ENCODE results near the gene MFAP4.
A peak's percentile ranks its signal among the peaks of the same experiment; 100 is the strongest.

MFAP4 gene

GRCh38 chr17:19380481-19381301 lies 6.3 kb downstream of the MFAP4 start:
- TF ChIP-seq FOXP2 (optimal IDR thresholded peaks at IDR 0.05; ENCODE audit: control extremely low read depth, extremely low read length, insufficient read depth), result no peak
- TF ChIP-seq EZH2 (IDR thresholded peaks at IDR 0.05), result no peak
- TF ChIP-seq POLR2AphosphoS5 (IDR thresholded peaks at IDR 0.05; ENCODE audit: borderline replicate concordance, low read depth, low read length), result no peak
- H3K36me3 ChIP-seq (ENCODE audit: insufficient read depth, low read length), result peaks cover 50% of the 10 kb centered on the region

DNA sequence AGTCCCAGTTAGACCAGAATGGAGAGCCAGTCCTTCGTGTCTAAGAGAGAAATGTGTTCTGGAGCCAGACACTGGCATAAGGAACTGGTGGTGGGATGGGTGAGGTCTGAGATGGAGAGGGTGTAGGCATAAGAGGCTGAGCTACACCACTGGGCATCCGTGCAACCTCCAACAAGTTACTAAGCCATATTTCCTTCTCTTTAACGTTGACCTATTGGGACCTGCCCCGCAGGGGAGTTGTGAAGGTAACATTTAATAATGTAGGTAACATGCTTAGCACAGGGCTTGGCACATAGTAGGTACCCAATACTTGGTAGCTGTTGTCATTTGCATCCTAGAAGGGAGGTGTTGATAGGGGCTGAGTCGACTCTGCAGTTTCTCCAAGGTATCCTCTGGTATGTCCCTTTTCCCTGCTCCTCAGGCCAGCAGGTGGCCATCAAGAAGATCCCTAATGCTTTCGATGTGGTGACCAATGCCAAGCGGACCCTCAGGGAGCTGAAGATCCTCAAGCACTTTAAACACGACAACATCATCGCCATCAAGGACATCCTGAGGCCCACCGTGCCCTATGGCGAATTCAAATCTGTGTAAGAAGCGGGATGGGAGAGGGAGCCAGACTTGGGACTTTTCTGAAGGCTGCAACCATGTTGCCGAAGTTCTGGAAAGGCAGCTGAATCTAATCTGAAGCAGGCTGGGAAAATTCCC lies 7.5 kb downstream of the MFAP4 start:
- DNase-seq (ENCODE audit: low read depth, low spot score), result no peak
- TF ChIP-seq FOXP2 (optimal IDR thresholded peaks at IDR 0.05; ENCODE audit: control extremely low read depth, extremely low read length, insufficient read depth), result no peak
- TF ChIP-seq EZH2 (IDR thresholded peaks at IDR 0.05), result no peak
- TF ChIP-seq POLR2AphosphoS5 (IDR thresholded peaks at IDR 0.05; ENCODE audit: borderline replicate concordance, low read depth, low read length), result no peak; the same call in 1 of the 2 replicates
- H3K36me3 ChIP-seq (ENCODE audit: insufficient read depth, low read length), result peaks cover 40% of the 10 kb centered on the region
- 0 out of 2 replicates have a peak overlapping the region, but pooled peaks have one; percentile 14 for H3K27ac ChIP-seq
- peak overlapping the region; percentile 95 for H3K4me3 ChIP-seq
- peak overlapping the region; percentile 85 for H3K9ac ChIP-seq (ENCODE audit: insufficient read length)
- H3K9me3 ChIP-seq (ENCODE audit: low read depth, low read length), result no peaks in the 10 kb centered on the region

More at GRCh38 chr17:19380481-19381301, 6.3 kb downstream of the MFAP4 start:
- Histone ChIP-seq H3K4me3 (no peak overlapping the region), H3K27ac (0 out of 2 replicates have a peak overlapping the region, but pooled peaks have one; percentile 14), H3K9ac (ENCODE audit: insufficient read length) (no peak overlapping the region), H3K9me3 (ENCODE audit: low read depth, low read length) (no peaks in the 10 kb centered on the region)
- DNase-seq (ENCODE audit: low read depth, low spot score), result no peak

DNA sequence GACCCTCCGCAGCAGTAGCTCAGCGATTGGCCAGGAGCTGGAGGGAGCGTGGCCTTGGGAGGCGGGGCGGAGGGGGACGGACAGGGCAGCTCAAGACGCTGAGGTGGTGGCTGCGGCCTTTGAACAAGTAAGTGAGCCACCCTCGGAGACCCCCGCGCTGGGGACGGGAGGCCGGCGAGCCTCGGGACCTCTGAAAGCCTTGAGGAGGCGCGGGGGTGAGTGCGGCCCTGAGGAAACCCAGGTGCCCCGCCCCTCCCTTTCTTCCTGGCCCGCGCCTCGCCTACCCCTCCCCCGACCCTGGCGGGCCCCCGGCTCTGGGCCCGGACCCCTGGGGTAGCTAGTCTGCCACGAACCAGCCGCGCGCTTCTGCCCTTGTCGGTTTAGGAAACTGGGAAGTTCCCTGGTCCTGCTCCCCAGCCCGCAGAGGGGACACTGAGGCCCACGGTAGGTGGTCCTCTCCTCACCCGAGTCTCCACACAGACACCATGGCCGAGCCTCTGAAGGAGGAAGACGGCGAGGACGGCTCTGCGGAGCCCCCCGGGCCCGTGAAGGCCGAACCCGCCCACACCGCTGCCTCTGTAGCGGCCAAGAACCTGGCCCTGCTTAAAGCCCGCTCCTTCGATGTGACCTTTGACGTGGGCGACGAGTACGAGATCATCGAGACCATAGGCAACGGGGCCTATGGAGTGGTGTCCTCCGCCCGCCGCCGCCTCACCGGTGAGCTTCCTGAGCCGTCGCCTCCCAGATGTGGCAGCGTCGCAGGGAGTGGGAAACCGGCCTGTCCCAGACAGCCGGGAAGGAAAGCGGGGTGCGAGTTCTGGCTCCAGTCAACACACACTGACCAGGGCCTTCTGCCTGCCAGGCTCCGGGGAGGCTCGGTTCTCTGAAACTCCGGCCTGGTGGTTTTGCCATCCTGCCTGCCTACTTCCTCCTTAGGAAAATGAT lies 8.3 kb downstream of the MFAP4 start, which contains the start of gene MAPK7:
Gene MAPK7, plus strand, starts transcription at position 83 of the 945 bp plus-strand sequence. Its CDS starts 403 bp downstream, at position 486.
- DNase-seq (ENCODE audit: low read depth, low spot score), result no peak

GRCh38 chr17:19377602-19378415 lies 9.2 kb downstream of the MFAP4 start:
- H3K4me3 ChIP-seq, result peak overlapping the region; percentile 95
- TF ChIP-seq POLR2AphosphoS5 (IDR thresholded peaks at IDR 0.05; ENCODE audit: borderline replicate concordance, low read depth, low read length) (peak; percentile 69), EZH2 (IDR thresholded peaks at IDR 0.05) (no peak)
- no peaks in the 10 kb centered on the region for H3K9me3 ChIP-seq (ENCODE audit: low read depth, low read length)
- H3K9ac ChIP-seq (ENCODE audit: insufficient read length), result peak overlapping the region; percentile 76
- peaks cover 26% of the 10 kb centered on the region; the same call in 1 of the 2 replicates for H3K36me3 ChIP-seq (ENCODE audit: insufficient read depth, low read length)
- peak overlapping the region; percentile 92 for H3K27ac ChIP-seq
- peak; percentile 51 for DNase-seq (ENCODE audit: low read depth, low spot score)

More for the DNA sequence above, 8.3 kb downstream of the MFAP4 start, which contains the start of gene MAPK7:
- H3K36me3 ChIP-seq (ENCODE audit: insufficient read depth, low read length), result peaks cover 32% of the 10 kb centered on the region
- peak within 1 kb of the TSS; percentile 95 for H3K4me3 ChIP-seq
- H3K27ac ChIP-seq, result peak within 1 kb of the TSS; percentile 92
- H3K9me3 ChIP-seq (ENCODE audit: low read depth, low read length), result no peaks in the 10 kb centered on the region
- peak within 1 kb of the TSS; percentile 85 for H3K9ac ChIP-seq (ENCODE audit: insufficient read length)
- TF ChIP-seq EZH2 (IDR thresholded peaks at IDR 0.05) (no peak), POLR2AphosphoS5 (IDR thresholded peaks at IDR 0.05; ENCODE audit: borderline replicate concordance, low read depth, low read length) (no peak), FOXP2 (optimal IDR thresholded peaks at IDR 0.05; ENCODE audit: control extremely low read depth, extremely low read length, insufficient read depth) (no peak)

DNA sequence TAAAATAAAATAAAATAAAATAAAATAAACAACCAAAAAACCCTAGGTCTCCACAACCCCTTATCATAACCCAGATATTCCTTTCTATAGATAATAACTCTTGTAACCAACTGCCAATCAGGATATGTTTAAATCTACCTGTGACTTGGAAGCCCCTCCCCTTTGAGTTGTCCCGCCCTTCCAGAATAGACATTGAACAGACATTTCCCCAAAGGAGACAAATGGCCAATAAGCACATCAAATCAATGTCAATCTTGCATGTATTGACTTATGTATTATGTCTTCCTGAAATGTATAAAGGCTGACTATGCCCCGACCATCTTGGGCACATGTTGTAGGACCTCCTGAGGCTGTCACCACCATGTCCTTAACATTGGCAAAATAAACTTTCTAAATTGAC lies 10.2 kb downstream of the MFAP4 start:
- TF ChIP-seq EZH2 (IDR thresholded peaks at IDR 0.05) (no peak), POLR2AphosphoS5 (IDR thresholded peaks at IDR 0.05; ENCODE audit: borderline replicate concordance, low read depth, low read length) (no peak), FOXP2 (optimal IDR thresholded peaks at IDR 0.05; ENCODE audit: control extremely low read depth, extremely low read length, insufficient read depth) (no peak)
- Histone ChIP-seq H3K4me3 (peak overlapping the region; percentile 95), H3K36me3 (ENCODE audit: insufficient read depth, low read length) (peaks cover 22% of the 10 kb centered on the region; the same call in 1 of the 2 replicates), H3K27ac (peak overlapping the region; percentile 92; the same call in 1 of the 2 replicates), H3K9ac (ENCODE audit: insufficient read length) (peak overlapping the region; percentile 76), H3K9me3 (ENCODE audit: low read depth, low read length) (no peaks in the 10 kb centered on the region)
- DNase-seq (ENCODE audit: low read depth, low spot score), result no peak

GRCh38 chr17:19375732-19376131 lies 11.3 kb downstream of the MFAP4 start:
- H3K36me3 ChIP-seq (ENCODE audit: insufficient read depth, low read length), result peaks cover 14% of the 10 kb centered on the region; the same call in 1 of the 2 replicates

GRCh38 chr17:19374136-19374535 lies 12.9 kb downstream of the MFAP4 start:
- no peak for DNase-seq (ENCODE audit: low read depth, low spot score)
- no peak overlapping the region for H3K9ac ChIP-seq (ENCODE audit: insufficient read length)
- no peak for TF ChIP-seq POLR2AphosphoS5 (IDR thresholded peaks at IDR 0.05; ENCODE audit: borderline replicate concordance, low read depth, low read length)
- no peak for TF ChIP-seq EZH2 (IDR thresholded peaks at IDR 0.05)
- no peak for TF ChIP-seq FOXP2 (optimal IDR thresholded peaks at IDR 0.05; ENCODE audit: control extremely low read depth, extremely low read length, insufficient read depth)
- H3K9me3 ChIP-seq (ENCODE audit: low read depth, low read length), result no peaks in the 10 kb centered on the region
- no peaks in the 10 kb centered on the region for H3K36me3 ChIP-seq (ENCODE audit: insufficient read depth, low read length)
- H3K4me3 ChIP-seq, result no peak overlapping the region
- no peak overlapping the region for H3K27ac ChIP-seq

More at GRCh38 chr17:19375732-19376131, 11.3 kb downstream of the MFAP4 start:
- Histone ChIP-seq H3K9ac (ENCODE audit: insufficient read length) (no peak overlapping the region), H3K9me3 (ENCODE audit: low read depth, low read length) (no peaks in the 10 kb centered on the region), H3K4me3 (no peak overlapping the region), H3K27ac (no peak overlapping the region)
- TF ChIP-seq POLR2AphosphoS5 (IDR thresholded peaks at IDR 0.05; ENCODE audit: borderline replicate concordance, low read depth, low read length) (no peak), FOXP2 (optimal IDR thresholded peaks at IDR 0.05; ENCODE audit: control extremely low read depth, extremely low read length, insufficient read depth) (no peak), EZH2 (IDR thresholded peaks at IDR 0.05) (no peak)
- DNase-seq (ENCODE audit: low read depth, low spot score), result no peak
